HUES48 (cell line): Measurements from ENCODE around the gene DYNLT4.

ENCODE experiments used
- H3K27ac ChIP-seq: one replicate; pipeline ENCODE4 v1.7.0; 2013; ENCODE audit warnings: low read depth, low read length, inconsistent platforms
- H3K27me3 ChIP-seq: 2 replicates; pipeline ENCODE4 v1.6.1; 2013; ENCODE audit warnings: mild to moderate bottlenecking, low read length; ENCODE audit not compliant: control insufficient read depth, insufficient read depth
- H3K36me3 ChIP-seq: 2 replicates; pipeline ENCODE4 v1.6.1; 2013; ENCODE audit warnings: low read length; ENCODE audit not compliant: control insufficient read depth, insufficient read depth
- H3K4me1 ChIP-seq: 2 replicates; pipeline ENCODE4 v1.6.1; 2013; ENCODE audit warnings: mild to moderate bottlenecking, low read length; ENCODE audit not compliant: control insufficient read depth, insufficient read depth
- H3K4me3 ChIP-seq: 2 replicates; pipeline ENCODE4 v1.5.1; 2013; ENCODE audit warnings: mild to moderate bottlenecking, low read depth, low read length
- H3K9ac ChIP-seq: 2 replicates; pipeline ENCODE4 v1.6.1; 2013; ENCODE audit warnings: mild to moderate bottlenecking, low read depth, low read length, moderate library complexity
- H3K9me3 ChIP-seq: 2 replicates; pipeline ENCODE4 v1.6.1; 2013; ENCODE audit warnings: low read length; ENCODE audit not compliant: control insufficient read depth, insufficient read depth

The DYNLT4 gene

DNA sequence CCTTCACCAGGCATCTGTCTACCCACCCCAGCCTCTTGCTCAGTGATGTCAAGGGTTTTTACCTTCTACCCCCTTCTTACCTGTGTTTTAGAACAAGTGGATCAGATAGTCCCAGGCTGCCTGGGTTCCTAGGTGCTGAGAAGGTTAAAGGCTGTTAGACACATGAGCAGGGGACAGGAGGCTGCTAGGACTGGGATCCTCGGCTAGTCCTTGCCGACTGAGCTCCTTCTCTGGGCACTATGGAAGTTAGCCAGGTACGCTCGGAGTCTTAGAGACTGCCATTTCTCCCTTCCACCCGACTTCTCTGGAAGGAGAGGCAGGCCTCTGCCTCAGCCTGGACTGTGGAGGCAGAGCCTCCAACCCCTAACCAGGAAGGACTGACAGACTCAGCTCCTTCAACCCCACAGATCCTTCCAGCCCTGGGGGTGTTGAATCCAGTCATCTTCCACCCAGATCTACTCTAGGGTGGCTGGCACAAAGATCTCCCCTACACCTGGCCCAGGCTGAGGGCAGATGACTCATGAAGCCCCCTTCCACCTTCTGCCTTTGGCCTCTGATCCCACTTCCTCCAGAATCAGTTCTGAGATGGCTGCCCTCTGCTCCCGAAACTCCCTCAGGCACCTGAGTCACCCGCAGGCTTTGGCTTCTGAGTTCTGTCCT, at the start of gene DYNLT4:
TSS of gene DYNLT4 (minus strand) at position 648 of the 660 bp plus-strand sequence. CDS start 683 bp downstream, outside the sequence.
- Histone ChIP-seq H3K9me3 (no peaks in the 10 kb centered on the region), H3K36me3 (peaks cover 39% of the 10 kb centered on the region), H3K9ac (peak within 1 kb of the TSS; percentile 67), H3K4me1 (peaks cover 33% of the 10 kb centered on the region), H3K4me3 (no peak within 1 kb of the TSS), H3K27me3 (no peaks in the 10 kb centered on the region), H3K27ac (peak within 1 kb of the TSS; percentile 98)

DNA sequence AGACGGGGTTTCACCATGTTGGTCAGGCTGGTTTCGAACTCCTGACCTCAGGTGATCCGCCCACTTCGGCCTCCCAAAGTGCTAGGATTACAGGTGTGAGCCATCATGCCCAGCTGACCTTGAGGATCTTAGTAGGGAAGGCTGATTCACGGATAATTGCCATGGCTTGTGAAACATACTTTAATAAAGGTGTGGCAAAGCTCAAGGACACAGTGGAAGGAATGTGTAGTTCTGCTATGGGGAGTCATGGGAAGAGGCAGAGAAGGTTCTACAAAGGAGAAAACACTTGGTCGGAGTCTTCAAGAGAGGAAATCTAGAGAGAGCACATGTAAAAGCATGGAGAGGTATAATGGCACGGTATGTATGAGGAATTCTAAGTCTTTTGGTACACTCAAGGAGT, 48.6 kb upstream of the DYNLT4 start:
- Histone ChIP-seq H3K9ac (no peak overlapping the region), H3K36me3 (0 out of 2 replicates have a peak, but pooled peaks cover 6% of the 10 kb centered on the region), H3K4me3 (no peak overlapping the region), H3K27me3 (no peaks in the 10 kb centered on the region), H3K27ac (no peak overlapping the region), H3K4me1 (0 out of 2 replicates have a peak, but pooled peaks cover 1% of the 10 kb centered on the region), H3K9me3 (no peaks in the 10 kb centered on the region)

GRCh38 chr1:44854970-44855369, 47.8 kb upstream of the DYNLT4 start:
- Histone ChIP-seq H3K27ac (no peak overlapping the region), H3K4me1 (peaks cover 2% of the 10 kb centered on the region; the same call in 1 of the 2 replicates), H3K36me3 (0 out of 2 replicates have a peak, but pooled peaks cover 6% of the 10 kb centered on the region), H3K4me3 (no peak overlapping the region), H3K9me3 (no peaks in the 10 kb centered on the region), H3K9ac (no peak overlapping the region), H3K27me3 (no peaks in the 10 kb centered on the region)

DNA sequence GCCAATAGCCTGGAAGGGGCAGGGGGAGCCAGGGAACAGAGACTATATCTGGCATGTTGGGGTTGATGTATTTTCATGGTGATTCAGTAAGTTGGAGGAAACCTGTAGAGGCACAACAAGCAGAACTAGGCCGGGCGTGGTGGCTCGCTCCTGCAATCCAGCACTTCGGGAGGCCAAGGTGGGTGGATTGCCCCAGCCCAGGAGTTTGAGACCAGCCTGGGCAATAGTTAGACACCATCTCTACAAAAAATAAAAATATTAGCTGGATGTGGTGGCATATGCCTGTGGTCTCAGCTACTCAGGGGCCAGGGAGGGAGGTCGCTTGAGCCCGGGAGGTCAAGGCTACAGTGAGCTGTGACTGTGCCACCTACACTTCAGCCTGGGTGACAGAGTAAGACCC, 46.0 kb upstream of the DYNLT4 start:
- H3K36me3 ChIP-seq: 0 out of 2 replicates have a peak, but pooled peaks cover 6% of the 10 kb centered on the region

DNA sequence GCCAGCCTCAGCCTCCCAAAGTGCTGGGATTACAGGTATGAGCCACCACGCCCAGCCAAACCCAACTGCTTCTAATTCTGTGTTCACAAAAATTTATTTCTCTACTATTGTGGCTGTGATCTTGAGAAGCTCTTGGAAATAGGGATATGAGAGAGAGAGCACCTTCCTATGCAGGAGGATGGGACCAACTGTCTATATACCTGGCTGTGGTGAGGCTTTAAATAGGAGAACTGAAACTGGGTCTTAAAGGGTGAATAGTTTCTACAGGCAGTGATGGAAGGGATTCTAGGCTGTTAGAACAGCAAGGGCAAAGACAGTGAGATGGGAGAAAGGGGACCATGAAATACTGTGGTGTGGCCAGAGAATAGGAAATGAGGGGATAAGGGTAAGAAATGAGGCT, 44.2 kb upstream of the DYNLT4 start:
- Histone ChIP-seq H3K4me3 (no peak overlapping the region), H3K9ac (no peak overlapping the region), H3K27ac (no peak overlapping the region), H3K27me3 (no peaks in the 10 kb centered on the region), H3K9me3 (no peaks in the 10 kb centered on the region), H3K36me3 (0 out of 2 replicates have a peak, but pooled peaks cover 4% of the 10 kb centered on the region), H3K4me1 (peaks cover 4% of the 10 kb centered on the region; the same call in 1 of the 2 replicates)

More for the DNA sequence above, 46.0 kb upstream of the DYNLT4 start:
- Histone ChIP-seq H3K27ac (no peak overlapping the region), H3K4me3 (no peak overlapping the region), H3K9ac (no peak overlapping the region), H3K4me1 (peaks cover 4% of the 10 kb centered on the region; the same call in 1 of the 2 replicates), H3K9me3 (no peaks in the 10 kb centered on the region), H3K27me3 (no peaks in the 10 kb centered on the region)

DNA sequence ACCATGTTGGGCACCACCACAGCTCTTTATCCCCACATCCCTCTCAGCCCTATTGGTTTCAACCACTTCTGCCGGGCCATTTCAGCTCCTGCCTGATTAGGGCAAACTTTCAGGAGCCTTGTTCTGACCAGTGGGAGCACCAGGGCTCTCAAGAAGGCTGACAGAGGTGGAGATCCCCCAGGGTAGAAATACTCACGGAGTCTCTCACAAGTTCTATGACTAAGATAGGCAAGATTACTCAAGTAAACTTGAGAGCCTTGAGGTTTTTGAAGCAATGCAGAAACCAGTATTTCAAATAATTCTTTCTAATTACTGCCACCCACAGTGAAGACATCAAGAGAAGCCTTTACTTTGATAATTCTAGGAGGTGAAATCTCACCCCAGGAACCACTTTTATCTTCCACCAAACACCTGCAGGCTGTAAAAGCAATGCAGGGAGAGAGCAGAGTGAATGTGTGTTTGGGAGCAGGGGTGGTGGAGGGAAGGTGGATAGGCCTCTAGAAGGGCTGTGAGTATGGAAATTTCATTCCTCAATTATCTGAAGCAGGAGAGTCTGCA, 42.5 kb upstream of the DYNLT4 start:
- Histone ChIP-seq H3K36me3 (no peaks in the 10 kb centered on the region), H3K4me3 (no peak overlapping the region), H3K9ac (no peak overlapping the region), H3K27me3 (no peaks in the 10 kb centered on the region), H3K4me1 (peaks cover 4% of the 10 kb centered on the region; the same call in 1 of the 2 replicates), H3K9me3 (no peaks in the 10 kb centered on the region), H3K27ac (peak overlapping the region; percentile 10)

GRCh38 chr1:44848456-44849181, 41.5 kb upstream of the DYNLT4 start:
- no peak overlapping the region for H3K9ac ChIP-seq
- H3K36me3 ChIP-seq: no peaks in the 10 kb centered on the region
- no peaks in the 10 kb centered on the region for H3K9me3 ChIP-seq
- H3K4me3 ChIP-seq: no peak overlapping the region
- H3K4me1 ChIP-seq: peaks cover 4% of the 10 kb centered on the region; the same call in 1 of the 2 replicates
- H3K27me3 ChIP-seq: no peaks in the 10 kb centered on the region
- H3K27ac ChIP-seq: peak overlapping the region; percentile 10

GRCh38 chr1:44847845-44848244, 40.7 kb upstream of the DYNLT4 start:
- H3K4me1 ChIP-seq: peaks cover 4% of the 10 kb centered on the region; the same call in 1 of the 2 replicates
- H3K27me3 ChIP-seq: no peaks in the 10 kb centered on the region
- H3K4me3 ChIP-seq: no peak overlapping the region
- H3K9me3 ChIP-seq: no peaks in the 10 kb centered on the region
- no peaks in the 10 kb centered on the region for H3K36me3 ChIP-seq
- H3K27ac ChIP-seq: no peak overlapping the region
- H3K9ac ChIP-seq: no peak overlapping the region

DNA sequence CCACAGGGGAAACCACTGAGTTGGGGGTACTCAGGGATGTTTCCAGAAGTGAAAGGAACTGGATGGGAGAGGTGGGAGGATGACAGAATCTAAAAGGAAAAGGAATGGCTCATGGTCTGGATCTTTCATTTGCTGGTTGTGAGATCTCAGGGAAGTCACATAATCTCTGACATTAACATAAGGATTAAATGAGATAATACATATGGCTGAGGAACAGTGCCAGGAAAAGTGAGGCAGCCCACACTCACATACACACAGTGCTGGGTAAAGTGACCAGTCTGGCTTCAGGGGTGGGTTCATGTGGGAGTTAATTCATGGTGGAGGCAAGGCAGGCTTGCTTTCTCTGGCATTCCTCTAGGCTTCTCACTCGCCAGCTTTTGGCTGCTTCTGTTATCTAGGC, 39.8 kb upstream of the DYNLT4 start:
- Histone ChIP-seq H3K4me1 (peaks cover 4% of the 10 kb centered on the region; the same call in 1 of the 2 replicates), H3K36me3 (no peaks in the 10 kb centered on the region), H3K27me3 (0 out of 2 replicates have a peak, but pooled peaks cover 3% of the 10 kb centered on the region), H3K27ac (no peak overlapping the region), H3K9me3 (no peaks in the 10 kb centered on the region), H3K4me3 (no peak overlapping the region), H3K9ac (no peak overlapping the region)

- Histone ChIP-seq H3K27me3 (0 out of 2 replicates have a peak, but pooled peaks cover 3% of the 10 kb centered on the region), H3K4me1 (no peaks in the 10 kb centered on the region), H3K36me3 (no peaks in the 10 kb centered on the region), H3K9ac (no peak within 1 kb of the TSS), H3K27ac (no peak within 1 kb of the TSS), H3K4me3 (peak within 1 kb of the TSS; percentile 76), H3K9me3 (no peaks in the 10 kb centered on the region)
Observed at GRCh38 chr1:44842862-44843655, 35.9 kb upstream of the DYNLT4 start, which contains the start of gene PTCH2. Gene PTCH2, minus strand, starts transcription at chr1:44843253. Its CDS starts 321 bp downstream, at chr1:44842932.
